Adipocyte (in vitro differentiated cells): ENCODE measurements around the gene ADGRB3.

Source experiments
- DNase-seq: peaks from one replicate; pipeline ENCODE4 v3.0.0-alpha.2; 2015; ENCODE audit warnings: low read depth
- H3K27me3 ChIP-seq: replicated peaks from 2 replicates; pipeline ENCODE4 v1.7.0; 2013; ENCODE audit warnings: mild to moderate bottlenecking, low read length, moderate library complexity; ENCODE audit not compliant: control insufficient read depth, insufficient read depth
- H3K36me3 ChIP-seq: 2 replicates; pipeline ENCODE4 v1.7.0; 2013; ENCODE audit warnings: low read length, mild to moderate bottlenecking, moderate library complexity; ENCODE audit not compliant: control insufficient read depth, insufficient read depth, severe bottlenecking
- H3K4me1 ChIP-seq: 2 replicates; pipeline ENCODE4 v1.7.0; 2013; ENCODE audit warnings: mild to moderate bottlenecking, low read length, moderate library complexity; ENCODE audit not compliant: control insufficient read depth, insufficient read depth
- H3K4me3 ChIP-seq: 2 replicates; pipeline ENCODE4 v1.7.0; 2013; ENCODE audit warnings: mild to moderate bottlenecking, low read length, moderate library complexity
- H3K9ac ChIP-seq: 2 replicates; pipeline ENCODE4 v1.7.0; 2013; ENCODE audit warnings: mild to moderate bottlenecking, low read length, moderate library complexity
- H3K9me3 ChIP-seq: 2 replicates; pipeline ENCODE4 v1.7.0; 2013; ENCODE audit warnings: mild to moderate bottlenecking, low read length, moderate library complexity; ENCODE audit not compliant: control insufficient read depth

The ADGRB3 gene

GRCh38 chr6:68727699-68728098 is 92.6 kb downstream of the ADGRB3 start:
- no peak for DNase-seq
- no peaks in the 10 kb centered on the region for H3K27me3 ChIP-seq
- no peaks in the 10 kb centered on the region for H3K9me3 ChIP-seq
- no peak overlapping the region for H3K4me3 ChIP-seq
- H3K36me3 ChIP-seq, result no peaks in the 10 kb centered on the region
- H3K4me1 ChIP-seq, result no peaks in the 10 kb centered on the region
- no peak overlapping the region for H3K9ac ChIP-seq

DNA sequence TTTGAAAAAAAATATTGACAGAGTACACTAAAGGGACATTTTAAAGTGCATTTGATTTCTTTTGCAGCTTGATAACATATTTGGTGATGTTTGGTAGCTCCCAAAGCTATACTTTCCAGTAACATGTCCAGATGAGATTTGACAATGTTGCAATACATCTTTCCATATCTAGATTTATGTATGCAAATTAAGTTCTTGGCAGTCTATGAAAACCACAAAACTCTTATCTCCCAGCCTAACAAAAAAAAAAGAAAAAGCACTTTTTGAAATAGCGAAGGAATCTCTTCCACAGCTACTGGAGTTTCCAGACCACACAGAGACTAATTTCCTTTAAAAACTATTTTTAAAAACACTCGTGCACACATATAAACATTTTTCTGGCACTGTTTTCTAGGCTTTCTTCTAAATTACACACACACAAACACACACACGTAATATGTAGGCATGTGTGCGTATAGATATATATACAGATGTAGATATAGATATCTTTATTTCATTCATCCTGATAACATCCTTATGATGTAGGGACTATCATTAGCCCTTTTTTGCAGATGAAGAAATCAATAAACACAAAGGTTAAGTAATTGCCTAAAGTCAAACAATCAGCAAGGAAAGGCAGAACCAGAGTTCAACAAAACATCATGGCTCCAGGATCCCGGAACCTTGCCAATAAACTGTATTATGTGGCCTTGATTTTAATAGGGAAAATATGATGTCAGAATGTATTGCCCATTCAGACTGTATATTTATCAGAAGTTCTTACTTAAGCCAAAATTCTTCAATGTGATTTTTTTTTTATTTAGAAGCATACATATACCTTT is 93.3 kb downstream of the ADGRB3 start:
- no peaks in the 10 kb centered on the region for H3K27me3 ChIP-seq
- no peak overlapping the region for H3K9ac ChIP-seq
- no peaks in the 10 kb centered on the region for H3K36me3 ChIP-seq
- DNase-seq, result no peak
- no peak overlapping the region for H3K4me3 ChIP-seq
- no peaks in the 10 kb centered on the region for H3K9me3 ChIP-seq
- no peaks in the 10 kb centered on the region for H3K4me1 ChIP-seq

DNA sequence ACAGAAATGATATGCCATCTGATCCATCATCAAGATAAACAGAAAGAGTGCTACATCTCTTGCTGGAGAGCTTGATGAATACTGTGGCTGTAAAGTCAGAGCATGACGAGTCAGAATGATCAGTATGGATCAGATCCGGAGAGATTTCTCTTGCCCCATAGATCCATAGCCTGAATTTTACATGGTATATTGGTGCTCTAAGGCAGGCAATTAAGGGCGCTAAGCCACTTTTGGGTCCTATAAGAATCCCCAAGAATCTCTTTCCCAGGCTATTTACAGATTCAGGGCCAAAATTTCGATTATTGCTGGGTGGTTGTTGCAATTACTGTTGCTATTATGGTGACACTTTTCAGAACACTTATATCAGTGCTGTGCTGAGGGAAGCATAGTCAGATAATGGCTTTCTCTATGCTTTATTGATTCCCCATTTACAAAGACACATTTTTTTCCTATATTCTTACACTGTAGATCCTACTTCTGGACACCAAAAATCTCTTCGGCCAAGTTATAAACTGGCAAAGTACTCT is 94.4 kb downstream of the ADGRB3 start:
- Histone ChIP-seq H3K36me3 (no peaks in the 10 kb centered on the region), H3K9ac (no peak overlapping the region), H3K9me3 (no peaks in the 10 kb centered on the region), H3K4me1 (no peaks in the 10 kb centered on the region), H3K27me3 (no peaks in the 10 kb centered on the region), H3K4me3 (no peak overlapping the region)
- DNase-seq, result no peak

- DNase-seq, result no peak
- Histone ChIP-seq H3K4me3 (no peak overlapping the region), H3K4me1 (no peaks in the 10 kb centered on the region), H3K36me3 (no peaks in the 10 kb centered on the region), H3K9ac (no peak overlapping the region), H3K27me3 (no peaks in the 10 kb centered on the region), H3K9me3 (no peaks in the 10 kb centered on the region)
Measured at GRCh38 chr6:68730291-68731054, 95.4 kb downstream of the ADGRB3 start.

- Histone ChIP-seq H3K27me3 (no peaks in the 10 kb centered on the region), H3K9me3 (no peaks in the 10 kb centered on the region)
- no peak for DNase-seq
Measured at GRCh38 chr6:68732423-68732822, 97.3 kb downstream of the ADGRB3 start.

DNA sequence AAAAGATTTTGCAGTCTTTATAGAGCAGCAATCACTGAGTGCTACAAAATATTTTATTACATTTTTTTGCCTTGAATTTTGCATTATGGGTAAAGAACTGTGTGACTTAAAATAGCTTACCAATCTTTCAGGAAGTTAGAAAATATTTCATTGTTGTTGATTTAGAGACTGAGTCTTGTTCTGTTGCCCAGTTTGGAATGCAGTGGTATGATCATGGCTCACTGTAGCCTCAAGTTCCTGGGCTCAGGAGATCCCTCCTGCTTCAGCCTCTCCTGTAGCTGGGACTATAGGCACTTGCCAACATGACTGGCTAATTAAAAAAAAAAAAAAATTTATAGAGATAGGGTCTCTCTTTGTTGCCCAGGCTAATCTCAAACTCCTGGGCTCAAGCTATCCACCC is 100.8 kb downstream of the ADGRB3 start:
- Histone ChIP-seq H3K4me3 (no peak overlapping the region), H3K27me3 (no peaks in the 10 kb centered on the region), H3K9me3 (no peaks in the 10 kb centered on the region), H3K36me3 (no peaks in the 10 kb centered on the region), H3K9ac (no peak overlapping the region), H3K4me1 (no peaks in the 10 kb centered on the region)
- no peak for DNase-seq

More at GRCh38 chr6:68732423-68732822, 97.3 kb downstream of the ADGRB3 start:
- Histone ChIP-seq H3K9ac (no peak overlapping the region), H3K36me3 (no peaks in the 10 kb centered on the region), H3K4me1 (no peaks in the 10 kb centered on the region), H3K4me3 (no peak overlapping the region)

DNA sequence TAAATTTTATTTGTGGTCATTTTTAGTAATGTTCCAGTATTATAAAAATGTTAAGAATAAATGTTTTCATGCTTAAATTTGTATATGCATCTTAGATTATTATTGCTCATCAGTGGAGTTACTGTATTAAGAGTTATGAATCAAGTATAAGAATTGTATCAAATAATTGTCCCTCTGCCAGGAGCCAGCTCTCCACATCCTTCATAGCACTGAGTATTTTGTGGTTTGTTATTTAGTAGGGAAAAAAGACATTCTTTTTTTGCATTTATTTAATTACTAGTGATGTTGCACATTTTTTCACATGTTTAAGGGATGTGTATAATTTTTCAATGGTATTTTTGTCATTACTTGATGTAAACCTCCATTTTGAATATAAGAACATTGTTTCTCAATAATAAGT is 102.0 kb downstream of the ADGRB3 start:
- Histone ChIP-seq H3K27me3 (no peaks in the 10 kb centered on the region), H3K9me3 (no peaks in the 10 kb centered on the region), H3K4me3 (no peak overlapping the region), H3K4me1 (no peaks in the 10 kb centered on the region), H3K9ac (no peak overlapping the region), H3K36me3 (no peaks in the 10 kb centered on the region)
- no peak for DNase-seq

DNA sequence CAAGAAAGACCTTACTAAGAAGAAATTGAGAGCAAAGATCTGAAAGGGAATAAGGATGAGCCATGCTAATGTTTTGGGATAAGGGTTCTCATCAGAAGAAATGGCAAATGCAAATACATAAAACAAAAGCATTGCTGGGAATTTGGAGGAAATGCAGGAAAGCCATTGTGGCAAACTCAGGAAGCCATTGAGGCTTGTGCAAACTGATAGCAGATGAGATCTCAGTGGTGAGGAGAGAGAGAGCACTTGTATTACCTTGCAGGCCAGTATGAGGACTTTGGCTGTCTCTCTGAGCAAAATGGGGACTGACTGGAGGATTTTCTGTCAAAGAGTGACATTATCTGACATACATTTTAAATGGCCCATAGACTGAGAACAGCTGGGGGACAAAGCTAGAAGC is 103.0 kb downstream of the ADGRB3 start:
- no peaks in the 10 kb centered on the region for H3K9me3 ChIP-seq
- no peaks in the 10 kb centered on the region for H3K27me3 ChIP-seq
- H3K36me3 ChIP-seq, result no peaks in the 10 kb centered on the region
- H3K9ac ChIP-seq, result no peak overlapping the region
- H3K4me3 ChIP-seq, result no peak overlapping the region
- H3K4me1 ChIP-seq, result no peaks in the 10 kb centered on the region
- no peak for DNase-seq

DNA sequence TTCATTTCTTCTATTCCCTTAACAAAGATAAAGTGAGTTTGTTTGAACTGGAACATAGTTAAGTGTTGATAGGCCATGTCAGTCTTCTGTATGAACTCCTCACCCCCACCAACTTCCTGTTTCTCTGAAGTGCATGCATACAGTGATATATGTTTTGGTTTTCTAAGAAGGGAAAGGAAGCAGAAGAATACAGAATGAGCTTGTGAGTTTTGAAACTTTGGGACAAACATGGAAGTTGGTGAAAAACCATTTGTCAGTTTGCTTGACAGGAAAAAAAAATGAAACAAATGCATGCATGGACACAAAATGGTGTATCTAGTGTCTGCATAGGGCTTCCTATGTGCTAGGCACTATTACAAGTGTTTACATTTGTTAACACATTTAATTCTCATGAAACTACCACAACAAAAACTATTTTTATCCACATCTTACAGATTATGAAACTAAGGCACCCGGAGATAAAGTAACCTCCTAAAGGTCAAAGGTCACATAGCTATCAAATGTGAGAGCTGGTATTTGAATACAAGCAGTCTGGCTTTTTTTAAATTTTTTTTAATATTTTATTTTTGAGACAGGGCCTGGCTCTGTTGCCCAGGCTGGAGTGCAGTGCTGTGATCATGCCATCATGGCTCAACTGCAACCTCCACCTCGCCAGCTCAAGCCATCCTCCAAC is 105.9 kb downstream of the ADGRB3 start:
- Histone ChIP-seq H3K4me1 (no peaks in the 10 kb centered on the region), H3K9me3 (no peaks in the 10 kb centered on the region), H3K36me3 (no peaks in the 10 kb centered on the region), H3K4me3 (no peak overlapping the region), H3K9ac (no peak overlapping the region), H3K27me3 (no peaks in the 10 kb centered on the region)
- DNase-seq, result no peak

GRCh38 chr6:68741501-68742386 is 106.7 kb downstream of the ADGRB3 start:
- H3K36me3 ChIP-seq, result no peaks in the 10 kb centered on the region
- no peak overlapping the region for H3K9ac ChIP-seq
- DNase-seq, result no peak
- no peaks in the 10 kb centered on the region for H3K27me3 ChIP-seq
- no peak overlapping the region for H3K4me3 ChIP-seq
- no peaks in the 10 kb centered on the region for H3K4me1 ChIP-seq
- no peaks in the 10 kb centered on the region for H3K9me3 ChIP-seq
